ENCODE measurements around the gene SFPQ.
A peak's percentile ranks its signal among the peaks of the same experiment; 100 is the strongest.
"Not testable (repeated sequence)": the region's sequence is repeated elsewhere in the genome, so short reads cannot be mapped to it uniquely, and the experiment has no call there.

The SFPQ gene, protein sequence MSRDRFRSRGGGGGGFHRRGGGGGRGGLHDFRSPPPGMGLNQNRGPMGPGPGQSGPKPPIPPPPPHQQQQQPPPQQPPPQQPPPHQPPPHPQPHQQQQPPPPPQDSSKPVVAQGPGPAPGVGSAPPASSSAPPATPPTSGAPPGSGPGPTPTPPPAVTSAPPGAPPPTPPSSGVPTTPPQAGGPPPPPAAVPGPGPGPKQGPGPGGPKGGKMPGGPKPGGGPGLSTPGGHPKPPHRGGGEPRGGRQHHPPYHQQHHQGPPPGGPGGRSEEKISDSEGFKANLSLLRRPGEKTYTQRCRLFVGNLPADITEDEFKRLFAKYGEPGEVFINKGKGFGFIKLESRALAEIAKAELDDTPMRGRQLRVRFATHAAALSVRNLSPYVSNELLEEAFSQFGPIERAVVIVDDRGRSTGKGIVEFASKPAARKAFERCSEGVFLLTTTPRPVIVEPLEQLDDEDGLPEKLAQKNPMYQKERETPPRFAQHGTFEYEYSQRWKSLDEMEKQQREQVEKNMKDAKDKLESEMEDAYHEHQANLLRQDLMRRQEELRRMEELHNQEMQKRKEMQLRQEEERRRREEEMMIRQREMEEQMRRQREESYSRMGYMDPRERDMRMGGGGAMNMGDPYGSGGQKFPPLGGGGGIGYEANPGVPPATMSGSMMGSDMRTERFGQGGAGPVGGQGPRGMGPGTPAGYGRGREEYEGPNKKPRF

DNA sequence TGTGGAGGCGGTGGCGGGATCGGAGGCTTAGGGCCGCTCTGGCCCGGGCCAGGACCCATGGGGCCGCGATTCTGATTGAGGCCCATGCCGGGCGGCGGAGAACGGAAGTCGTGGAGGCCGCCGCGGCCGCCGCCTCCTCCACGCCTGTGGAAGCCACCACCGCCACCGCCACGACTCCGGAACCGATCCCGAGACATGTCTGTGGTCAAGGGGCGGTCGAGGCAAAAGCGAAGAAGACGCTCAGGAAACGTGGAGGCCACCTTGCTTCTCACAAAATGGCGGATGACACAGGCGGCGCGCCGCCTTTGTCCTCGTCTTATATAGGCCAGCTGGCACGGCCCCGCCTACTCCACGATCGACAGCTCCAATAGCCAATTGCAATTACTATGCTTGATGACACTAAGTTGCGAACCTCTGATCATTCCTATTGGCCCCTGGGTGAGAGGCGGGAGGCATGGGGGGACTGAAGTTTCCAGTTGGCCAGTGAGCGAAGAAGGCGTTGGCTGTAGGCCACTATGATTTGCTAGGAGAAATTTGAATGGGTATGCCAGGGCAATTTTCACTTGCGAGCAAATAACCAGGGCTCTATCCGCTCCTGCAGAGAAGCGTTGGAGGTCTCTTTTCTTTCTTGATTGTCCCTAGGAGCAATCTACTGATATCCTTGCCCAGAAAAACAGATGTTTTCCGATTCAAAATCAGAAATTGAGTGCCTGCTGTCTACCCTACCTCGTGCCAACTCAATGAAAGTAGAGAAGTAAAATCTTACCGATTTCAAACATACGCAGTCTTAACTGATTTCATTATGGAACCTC, at the start of gene SFPQ:
SFPQ (minus strand) TSS at position 293 of the 812 bp plus-strand sequence; CDS start at position 197, 96 bp downstream.
- peak; percentile 99 for DNase-seq

DNA sequence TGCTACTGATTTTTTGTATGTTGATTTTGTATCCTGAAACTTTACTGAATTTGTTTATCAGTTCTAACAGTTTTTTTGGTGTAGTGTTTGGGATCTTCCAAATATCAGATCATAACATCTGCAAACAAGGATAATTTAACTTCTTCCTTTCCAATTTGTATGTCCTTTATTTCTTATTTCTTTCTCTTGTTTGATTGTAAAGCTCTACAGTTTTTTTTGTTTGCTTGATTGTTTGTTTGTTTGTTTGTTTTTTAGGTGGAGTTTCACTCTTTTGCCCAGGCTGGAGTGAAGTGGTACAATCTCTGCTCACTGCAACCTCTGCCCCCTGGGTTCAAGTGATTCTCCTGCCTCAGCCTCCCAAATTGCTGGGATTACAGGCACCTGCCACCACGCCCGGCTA, 43.8 kb upstream of the SFPQ start:
- not testable (repeated sequence) for DNase-seq

DNA sequence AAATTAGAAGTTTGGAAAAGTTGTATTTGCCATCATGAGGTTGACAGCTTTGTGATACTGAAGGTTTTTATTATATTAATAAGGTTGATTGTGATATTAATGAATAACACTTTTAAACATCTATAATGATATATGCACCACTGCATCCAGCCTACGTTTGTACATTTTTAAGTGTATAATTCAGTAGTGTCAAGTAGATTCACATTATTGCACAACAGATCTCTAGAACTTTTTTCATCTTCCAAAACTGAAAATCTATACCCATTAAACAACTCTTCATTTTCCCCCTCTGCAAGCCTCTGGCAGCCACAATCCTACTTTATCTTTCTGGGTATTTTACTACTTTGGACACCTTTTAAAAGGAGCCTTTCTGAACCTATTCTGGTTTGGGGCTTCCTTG, 38.3 kb upstream of the SFPQ start:
- no peak for DNase-seq

DNA sequence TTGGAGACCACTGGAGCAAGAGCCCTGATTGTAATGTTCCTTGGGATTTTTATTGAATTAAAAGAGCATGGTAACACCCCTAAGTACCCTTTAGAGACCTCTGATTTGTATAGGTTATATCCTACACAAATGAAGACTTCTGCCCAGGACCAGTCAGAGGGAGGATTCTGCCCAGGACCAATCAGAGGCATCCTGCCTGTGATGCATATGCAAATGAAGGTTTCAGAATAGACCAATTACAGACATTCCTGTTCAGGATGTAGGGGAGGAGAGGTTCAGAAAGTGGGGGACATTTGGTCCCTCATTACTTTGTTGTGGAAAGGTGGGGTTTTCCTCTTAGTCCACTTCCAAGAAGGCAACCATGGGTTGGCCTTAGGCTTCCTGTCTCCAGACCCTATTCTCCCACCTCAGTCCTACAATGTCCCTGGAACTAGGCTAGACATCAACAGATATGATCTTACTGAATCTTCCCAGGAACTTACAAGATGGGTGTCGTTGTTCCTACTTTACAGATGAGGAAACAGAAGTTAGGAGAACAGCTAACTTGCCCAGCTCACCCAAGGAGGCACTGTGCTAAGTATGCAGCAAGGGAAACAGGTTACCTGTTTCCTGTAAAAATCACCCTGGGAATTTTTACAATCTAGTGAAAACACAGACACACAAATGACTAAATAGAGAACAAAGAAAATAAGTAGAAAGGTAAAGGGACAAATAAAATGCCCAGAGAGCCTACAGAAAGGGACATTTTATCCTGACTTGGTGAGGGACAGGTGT, 36.8 kb upstream of the SFPQ start:
- DNase-seq = no peak

DNA sequence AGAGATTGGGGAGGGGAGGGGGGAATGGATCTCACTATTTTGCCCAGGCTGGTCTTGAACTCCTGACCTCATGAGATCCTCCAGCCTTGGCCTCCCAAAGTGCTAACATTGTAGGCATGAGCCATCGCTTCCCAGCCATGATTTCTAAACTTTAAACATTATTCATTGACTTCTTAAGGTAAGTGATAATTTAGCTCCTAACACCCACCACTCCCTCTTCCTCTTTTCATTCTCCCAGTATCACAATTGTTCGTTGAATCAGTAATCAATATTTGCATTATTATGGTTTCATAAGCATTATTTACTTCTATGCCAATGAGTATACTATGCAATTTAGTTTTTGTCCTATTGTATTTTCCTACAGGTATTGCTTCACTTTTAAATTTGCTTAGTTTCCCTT, 33.6 kb upstream of the SFPQ start:
- DNase-seq = no peak

DNA sequence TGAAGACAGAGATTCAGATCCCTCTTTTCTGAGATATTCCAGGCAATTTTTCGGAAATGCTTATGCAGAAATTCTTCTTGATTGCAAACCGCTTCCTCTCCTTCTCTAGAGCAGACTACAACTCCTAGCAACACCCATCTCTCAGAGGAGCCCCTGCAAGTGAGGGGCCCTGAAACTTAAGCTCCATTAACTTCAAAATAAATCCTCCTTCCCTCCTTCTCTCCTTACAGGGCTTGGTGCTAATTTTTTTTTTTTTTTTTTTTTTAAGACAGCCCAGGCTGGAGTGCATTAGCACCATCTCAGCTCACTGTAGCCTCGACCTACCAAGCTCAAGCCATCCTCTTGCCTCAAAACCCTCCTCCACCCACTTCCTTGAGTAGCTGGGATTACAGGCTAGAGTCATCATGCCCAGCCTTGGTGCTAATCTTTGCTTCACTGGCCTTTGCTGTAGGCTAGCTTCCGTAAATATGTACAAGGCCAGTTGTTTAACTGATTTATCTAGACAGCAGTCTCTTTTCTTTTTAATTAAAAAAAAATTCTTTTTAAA, 30.2 kb upstream of the SFPQ start:
- DNase-seq = no peak

DNA sequence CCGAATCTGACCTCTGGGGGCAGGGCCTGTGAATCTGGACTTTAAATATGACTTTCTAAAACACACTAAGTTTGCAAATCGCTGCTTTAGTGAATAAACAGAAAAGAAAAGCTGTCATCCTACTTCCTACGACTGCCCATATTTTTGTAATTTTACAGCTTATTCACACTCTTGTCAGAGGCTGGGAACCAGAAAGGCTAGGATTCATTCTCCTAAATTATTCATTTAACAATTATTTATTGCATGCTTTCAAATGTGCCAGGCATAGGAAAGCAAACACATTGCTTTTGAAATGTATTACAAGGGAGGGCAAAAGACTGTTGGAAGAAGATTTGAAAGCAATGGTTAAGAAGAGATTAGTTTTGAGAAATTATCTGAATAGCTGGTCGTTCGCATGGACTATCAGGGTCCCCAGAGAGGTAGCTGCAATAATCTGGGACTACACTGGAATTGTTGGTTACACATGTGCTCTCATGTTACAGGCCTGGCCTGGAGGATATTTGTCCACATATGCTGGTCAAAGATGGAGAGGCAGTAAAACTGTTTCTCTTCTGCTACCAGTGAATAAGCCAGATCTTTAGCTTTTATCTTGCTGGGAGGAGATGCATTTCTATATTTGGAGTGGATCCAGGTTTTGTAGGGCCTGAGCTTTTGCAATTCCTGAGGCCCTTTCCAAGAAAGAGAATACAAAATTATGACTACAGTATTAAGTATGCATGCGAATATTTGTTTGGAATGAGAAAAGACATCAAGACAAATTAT, 29.6 kb upstream of the SFPQ start:
- DNase-seq = no peak

DNA sequence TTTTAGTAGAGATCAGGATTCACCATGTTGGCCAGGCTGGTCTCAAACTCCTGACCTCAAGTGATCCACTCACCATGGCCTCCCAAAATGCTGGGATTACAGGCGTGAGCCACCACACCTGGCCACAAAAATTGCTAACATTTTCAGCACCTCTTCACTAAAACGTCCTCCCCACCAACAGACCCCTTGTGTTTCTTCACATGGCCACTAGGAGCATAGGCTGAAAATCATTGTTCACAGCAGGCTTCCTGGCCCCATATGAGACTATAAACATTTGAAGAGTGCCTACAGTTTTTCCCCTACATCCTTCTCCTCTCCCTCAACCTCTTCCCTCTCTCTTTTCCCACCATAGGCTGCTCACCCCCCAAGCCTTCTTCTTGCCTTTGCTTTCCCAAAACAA, 28.0 kb upstream of the SFPQ start:
- no peak for DNase-seq

DNA sequence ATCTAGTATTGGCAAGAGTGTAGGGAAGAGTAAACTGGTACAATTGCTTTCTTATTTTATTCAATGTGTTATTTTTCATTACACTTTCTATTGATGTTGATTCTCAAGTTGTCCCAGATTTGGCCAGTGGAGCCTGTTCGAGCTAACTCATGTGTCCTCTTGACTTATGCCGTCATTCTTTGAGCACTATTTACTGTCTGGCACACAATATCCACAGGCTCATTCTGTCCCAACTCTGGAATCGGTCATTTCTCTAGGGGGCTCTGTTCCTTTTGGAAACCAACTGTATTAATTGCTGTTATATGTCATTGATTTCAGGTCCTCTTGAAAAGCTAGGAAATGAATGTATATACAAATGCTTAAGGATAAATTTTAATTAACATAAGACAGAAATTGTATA, 22.4 kb upstream of the SFPQ start:
- DNase-seq = no peak

DNA sequence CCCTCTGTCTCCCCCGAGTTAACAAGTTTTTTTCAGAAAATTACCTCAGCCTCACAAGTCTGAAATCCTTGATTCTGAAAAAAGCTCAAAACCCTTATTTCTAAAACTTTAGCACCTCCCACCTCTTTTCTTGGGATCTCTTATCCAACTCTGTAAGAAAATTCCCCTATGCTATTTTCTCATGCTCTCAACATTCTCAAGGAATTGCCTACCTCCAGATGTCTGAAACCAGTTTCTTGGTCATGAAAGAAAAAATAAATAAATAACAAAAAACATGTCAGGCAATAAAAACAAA, 18.1 kb upstream of the SFPQ start:
- DNase-seq = no peak

DNA sequence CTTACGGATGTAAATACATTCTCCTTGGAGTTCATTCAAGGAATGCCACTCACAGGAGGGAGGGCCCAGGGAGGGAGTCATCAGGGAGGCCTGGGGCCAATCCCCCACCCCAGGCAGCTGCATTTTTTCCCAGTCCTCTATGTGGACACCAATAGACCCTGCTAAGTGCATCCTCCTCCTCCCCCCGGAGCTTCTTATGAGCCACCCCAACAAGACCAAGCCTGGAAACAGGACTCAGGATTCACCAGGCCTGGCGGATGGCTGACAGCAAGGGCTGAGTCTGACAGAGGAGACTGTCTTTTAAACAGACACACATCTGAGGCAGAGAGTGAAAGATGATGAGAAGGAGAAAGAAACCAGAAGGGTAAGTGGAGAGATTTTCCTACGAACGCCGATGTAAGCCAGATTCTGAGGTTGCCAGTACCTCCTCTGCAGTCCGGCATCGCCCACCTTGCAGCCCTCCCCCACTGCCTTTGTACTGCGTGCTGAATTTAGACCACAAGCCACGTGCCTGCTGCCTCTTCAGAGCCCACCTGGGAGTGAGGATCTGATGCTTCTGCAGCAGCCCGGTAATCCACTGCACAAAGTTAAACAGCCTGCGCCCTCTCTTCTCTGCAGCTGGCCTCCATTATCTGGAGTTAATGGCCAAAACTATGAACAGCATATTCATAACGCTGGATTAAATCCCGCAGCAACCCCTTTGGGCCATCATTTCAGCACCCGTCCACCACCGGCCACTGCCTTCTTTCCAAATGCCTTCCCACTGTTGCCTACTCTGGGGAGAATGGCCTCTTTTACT, 17.6 kb upstream of the SFPQ start:
- no peak for DNase-seq

DNA sequence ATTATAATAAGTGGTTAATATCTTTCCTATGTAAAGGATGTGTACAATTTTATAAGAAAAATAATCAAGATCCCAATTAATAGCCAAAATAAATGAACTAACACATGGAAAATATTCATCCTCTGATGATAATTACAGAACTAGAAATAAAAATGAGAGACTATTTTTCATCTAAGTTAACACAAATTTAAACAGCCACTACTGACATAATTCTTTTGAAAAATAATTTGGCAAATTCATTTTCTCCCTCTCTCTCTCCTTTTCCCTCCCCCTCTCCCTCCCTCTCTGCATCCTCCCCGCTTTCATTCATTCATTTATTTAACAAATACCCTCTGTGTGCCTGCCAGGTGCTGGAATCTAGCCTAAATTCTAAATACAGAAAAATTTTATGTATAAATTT, 10.3 kb upstream of the SFPQ start:
- DNase-seq = no peak

DNA sequence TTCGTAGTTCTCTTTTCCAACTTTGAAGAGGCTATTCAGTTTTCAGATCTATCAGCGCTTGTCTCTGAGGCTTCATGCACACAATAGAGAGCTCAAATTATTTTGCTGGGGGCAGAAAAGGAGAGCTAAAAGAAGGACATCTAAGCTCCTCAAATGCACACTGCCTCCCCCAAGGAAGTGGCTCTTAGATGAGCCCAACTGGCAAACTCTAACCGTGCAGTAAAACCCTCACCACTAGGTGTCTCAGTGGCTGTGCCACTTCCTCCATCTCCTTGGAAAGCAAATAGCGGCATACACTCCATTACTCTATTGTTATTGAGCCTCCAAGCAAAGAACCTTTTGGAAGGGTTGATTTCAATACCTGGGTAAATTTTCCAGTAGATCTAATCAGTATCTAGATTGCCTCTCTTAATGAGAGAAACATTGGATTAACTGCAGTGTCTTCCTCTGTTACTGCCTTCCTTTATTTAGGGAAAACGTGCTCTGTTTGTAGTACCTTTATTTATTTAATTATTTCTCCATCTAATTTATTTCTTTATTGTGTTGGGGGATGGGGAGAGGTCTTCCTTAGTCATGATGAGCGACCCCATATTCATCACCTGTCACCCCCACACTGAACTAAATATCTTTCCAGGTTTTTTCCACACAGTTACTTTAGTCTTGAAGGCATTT, 9.2 kb upstream of the SFPQ start:
- DNase-seq = peak; percentile 85

DNA sequence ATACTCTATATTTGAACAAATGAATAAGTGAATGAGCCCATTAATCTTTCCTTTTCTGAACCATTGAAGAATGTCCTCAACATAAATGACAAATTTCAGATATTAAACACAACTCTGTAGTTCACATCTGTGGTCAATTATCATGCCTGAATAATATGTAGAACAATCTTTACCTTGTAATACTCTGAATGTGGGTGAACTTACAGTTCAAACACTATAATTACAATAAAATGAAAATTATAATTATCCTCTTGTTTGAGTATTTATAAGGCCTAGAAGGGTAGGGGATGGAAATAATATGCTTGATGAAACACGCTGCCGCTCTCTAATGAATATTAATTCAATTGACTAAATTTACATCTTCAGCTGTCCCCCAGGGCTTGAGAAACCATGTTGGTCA, 8.7 kb upstream of the SFPQ start:
- no peak for DNase-seq

DNA sequence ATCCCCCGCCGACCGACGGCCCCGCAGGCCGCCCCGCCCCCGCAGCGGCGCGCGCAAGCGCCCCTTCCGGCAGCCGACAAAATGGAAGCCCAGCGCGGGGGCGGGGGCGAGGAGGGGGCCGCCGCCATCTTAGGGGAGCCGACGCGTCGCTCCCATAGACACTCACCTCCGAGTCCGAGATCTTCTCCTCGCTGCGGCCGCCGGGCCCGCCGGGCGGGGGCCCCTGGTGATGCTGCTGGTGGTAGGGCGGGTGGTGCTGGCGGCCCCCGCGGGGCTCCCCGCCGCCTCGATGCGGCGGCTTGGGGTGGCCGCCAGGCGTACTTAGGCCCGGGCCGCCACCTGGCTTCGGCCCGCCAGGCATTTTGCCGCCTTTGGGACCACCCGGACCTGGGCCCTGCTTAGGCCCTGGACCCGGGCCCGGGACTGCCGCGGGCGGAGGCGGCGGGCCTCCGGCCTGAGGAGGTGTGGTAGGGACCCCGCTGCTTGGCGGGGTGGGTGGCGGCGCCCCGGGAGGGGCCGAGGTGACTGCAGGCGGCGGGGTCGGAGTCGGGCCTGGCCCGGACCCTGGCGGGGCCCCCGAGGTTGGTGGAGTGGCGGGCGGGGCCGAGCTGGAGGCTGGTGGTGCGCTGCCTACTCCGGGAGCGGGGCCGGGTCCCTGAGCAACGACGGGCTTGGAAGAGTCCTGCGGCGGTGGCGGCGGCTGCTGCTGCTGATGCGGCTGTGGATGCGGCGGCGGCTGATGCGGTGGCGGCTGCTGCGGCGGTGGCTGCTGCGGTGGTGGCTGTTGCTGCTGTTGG, 691 bp downstream of the SFPQ start:
- DNase-seq = peak; percentile 83

DNA sequence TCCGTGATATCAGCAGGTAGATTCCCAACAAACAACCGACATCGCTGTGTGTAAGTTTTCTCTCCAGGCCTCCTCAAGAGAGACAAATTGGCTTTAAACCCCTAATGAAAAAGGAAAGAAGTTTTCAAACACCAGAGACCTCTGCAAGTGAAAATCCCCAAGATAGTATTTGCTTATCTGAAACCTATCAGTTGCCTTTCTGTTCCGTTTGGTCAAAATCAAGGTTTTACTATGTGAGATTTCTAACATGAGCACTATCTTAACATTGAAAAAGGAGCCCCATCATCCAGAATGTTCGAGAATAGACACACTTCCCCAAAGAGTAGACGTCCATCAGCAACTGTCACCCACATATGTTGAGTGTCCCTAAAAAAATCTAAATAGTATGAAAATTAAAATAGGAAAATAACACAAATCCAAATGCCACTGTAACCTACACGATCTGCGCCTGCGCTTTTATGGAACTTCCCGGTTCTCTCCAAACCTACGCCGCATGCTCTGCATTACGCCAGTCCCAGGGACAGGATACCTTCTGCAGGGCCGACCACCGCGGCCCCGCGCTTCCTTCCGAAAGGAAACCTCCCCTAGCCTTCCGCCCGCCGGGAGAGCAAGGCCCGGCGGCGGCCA, 1.4 kb downstream of the SFPQ start:
- DNase-seq = no peak

DNA sequence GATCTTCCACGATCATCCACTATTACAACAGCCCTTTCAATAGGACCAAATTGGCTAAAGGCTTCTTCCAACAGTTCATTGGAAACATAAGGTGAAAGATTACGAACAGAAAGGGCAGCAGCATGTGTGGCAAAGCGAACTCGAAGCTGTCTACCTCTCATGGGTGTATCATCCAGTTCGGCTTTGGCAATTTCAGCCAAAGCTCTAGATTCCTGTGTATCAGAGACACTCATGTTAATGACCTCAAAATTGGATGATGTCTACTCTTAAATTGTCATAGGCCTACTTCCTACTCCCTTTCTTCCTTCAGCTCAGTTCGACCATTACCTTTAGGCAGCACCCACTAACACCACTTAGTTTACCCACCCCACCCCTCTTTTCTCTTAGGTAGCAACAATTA, 2.2 kb downstream of the SFPQ start:
- no peak for DNase-seq

DNA sequence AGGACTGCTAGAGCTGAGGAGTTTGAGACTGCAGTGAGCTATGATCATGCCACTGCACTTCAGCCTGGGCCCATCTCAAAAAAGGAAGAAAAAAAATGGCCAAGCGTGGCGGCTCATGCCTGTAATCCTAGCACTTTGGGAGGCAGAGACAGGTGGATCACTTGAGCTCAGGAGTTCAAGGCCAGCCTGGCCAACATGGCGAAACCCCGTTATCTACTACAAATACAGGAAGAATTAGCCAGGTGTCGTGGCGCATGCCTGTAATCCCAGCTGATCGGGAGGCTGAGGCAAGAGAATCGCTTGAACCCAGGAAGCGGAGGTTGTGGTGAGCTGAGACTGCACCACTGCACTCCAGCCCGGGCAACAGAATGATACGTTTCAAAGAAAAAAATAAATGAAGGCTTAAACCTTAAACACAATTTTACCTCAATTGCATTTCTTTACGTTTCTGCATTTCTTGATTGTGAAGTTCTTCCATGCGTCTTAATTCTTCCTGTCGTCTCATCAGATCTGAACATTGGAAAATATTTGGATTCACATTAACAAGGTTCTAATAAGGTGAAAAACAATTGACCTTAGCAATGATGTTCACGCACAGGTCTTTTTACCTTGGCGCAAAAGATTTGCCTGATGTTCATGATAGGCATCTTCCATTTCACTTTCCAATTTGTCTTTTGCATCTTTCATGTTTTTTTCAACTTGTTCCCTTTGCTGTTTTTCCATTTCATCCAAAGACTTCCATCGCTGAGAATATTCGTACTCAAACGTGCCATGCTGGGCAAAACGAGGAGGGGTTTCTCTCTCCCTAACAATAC, 4.2 kb downstream of the SFPQ start:
- DNase-seq = no peak
